ENCODE measurements around the gene SMAD4. TPM values are rescaled to one million over a fixed set of nuclear protein-coding genes. Genes with fewer than 3 reads are reported as not detected.

Gene SMAD4
- total RNA-seq: 126 and 168 TPM in 2 replicates

DNA sequence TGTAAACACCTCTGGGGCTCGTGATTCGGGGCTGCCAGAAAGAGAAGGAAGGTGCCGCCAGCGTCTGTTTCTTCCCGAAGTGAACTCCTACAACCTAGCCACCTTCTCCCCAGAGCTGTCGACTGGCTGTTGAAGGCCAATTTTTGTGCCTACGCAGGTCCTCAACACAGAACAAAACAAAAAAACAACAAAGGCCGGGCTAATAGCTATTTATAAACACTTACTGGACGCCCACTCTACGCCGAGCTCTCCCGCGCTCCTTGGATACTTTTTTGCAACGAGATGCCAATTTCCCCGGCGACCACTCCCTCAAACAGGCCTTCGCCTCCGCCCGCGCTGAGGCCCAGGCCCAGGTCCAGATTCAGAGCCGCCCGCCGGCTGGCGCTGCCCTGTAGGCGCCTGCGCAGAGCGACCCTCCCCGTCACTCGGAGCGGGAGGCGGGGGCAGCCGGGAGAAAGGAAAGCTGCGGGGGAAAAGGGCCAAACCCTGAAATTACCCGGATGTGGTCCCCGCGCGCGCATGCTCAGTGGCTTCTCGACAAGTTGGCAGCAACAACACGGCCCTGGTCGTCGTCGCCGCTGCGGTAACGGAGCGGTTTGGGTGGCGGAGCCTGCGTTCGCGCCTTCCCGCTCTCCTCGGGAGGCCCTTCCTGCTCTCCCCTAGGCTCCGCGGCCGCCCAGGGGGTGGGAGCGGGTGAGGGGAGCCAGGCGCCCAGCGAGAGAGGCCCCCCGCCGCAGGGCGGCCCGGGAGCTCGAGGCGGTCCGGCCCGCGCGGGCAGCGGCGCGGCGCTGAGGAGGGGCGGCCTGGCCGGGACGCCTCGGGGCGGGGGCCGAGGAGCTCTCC is at the start of gene SMAD4:
SMAD4 (plus strand) TSS at position 520 of the 843 bp plus-strand sequence. CDS start 16,834 bp downstream, outside the sequence.

Other genes with a start within 250 kb of the SMAD4 start
- gene MRO, start 210.2 kb upstream of the SMAD4 start, total RNA-seq: not detected in 2 replicates
- gene ME2, start 151.1 kb upstream of the SMAD4 start, total RNA-seq: 51.8 and 57.3 TPM in 2 replicates
- 4.2 and 8.7 TPM in 2 replicates for gene ELAC1, start 62.2 kb upstream of the SMAD4 start, total RNA-seq
- gene MEX3C, start 167.5 kb downstream of the SMAD4 start, total RNA-seq: 59.3 and 63.0 TPM in 2 replicates